ENCODE results near the gene ST6GALNAC6. TPM values are rescaled to one million over a fixed set of nuclear protein-coding genes. Genes with fewer than 3 reads are reported as not detected.
A peak's percentile ranks its signal among the peaks of the same experiment; 100 is the strongest.

The ST6GALNAC6 gene
- total RNA-seq, 2 experiments from 2014 or later: 36.9 to 38.8 TPM

- TF ChIP-seq, protein P1, sequence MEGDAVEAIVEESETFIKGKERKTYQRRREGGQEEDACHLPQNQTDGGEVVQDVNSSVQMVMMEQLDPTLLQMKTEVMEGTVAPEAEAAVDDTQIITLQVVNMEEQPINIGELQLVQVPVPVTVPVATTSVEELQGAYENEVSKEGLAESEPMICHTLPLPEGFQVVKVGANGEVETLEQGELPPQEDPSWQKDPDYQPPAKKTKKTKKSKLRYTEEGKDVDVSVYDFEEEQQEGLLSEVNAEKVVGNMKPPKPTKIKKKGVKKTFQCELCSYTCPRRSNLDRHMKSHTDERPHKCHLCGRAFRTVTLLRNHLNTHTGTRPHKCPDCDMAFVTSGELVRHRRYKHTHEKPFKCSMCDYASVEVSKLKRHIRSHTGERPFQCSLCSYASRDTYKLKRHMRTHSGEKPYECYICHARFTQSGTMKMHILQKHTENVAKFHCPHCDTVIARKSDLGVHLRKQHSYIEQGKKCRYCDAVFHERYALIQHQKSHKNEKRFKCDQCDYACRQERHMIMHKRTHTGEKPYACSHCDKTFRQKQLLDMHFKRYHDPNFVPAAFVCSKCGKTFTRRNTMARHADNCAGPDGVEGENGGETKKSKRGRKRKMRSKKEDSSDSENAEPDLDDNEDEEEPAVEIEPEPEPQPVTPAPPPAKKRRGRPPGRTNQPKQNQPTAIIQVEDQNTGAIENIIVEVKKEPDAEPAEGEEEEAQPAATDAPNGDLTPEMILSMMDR (IDR thresholded peaks at IDR 0.05): no peak
- Mint-ChIP-seq H3K9me3 (no peaks in the 10 kb centered on the region), H3K4me3 (peak overlapping the region; percentile 87), H3K36me3 (ENCODE audit: low read depth) (peaks cover 24% of the 10 kb centered on the region), H3K27ac (peak overlapping the region; percentile 93), H3K4me1 (ENCODE audit: low read depth) (peaks cover 57% of the 10 kb centered on the region), H3K27me3 (no peaks in the 10 kb centered on the region)
- DNase-seq (peak; percentile 81), ATAC-seq (peak; percentile 19)
- ChIA-PET POLR2A (interaction anchor here (0.5 to 5.7 kb wide), 12 partner anchors 11 to 465 kb away, joined by 3 to 57 read pairs (median 5); partner anchors contain the start of genes CDK9, DPM2, RPL12 and SH2D3C), CTCF (interaction anchor here (0.7 to 4.7 kb wide), 16 partner anchors 9 to 182 kb away, joined by 3 to 23 read pairs (median 4); partner anchors contain the start of gene TOR2A)
- intact Hi-C loops (cut with micrococcal nuclease): loop anchor here (5.0 kb wide), 1 partner anchor 134 kb away; no protein-coding TSS in a partner anchor
Observed at GRCh38 chr9:127915801-127916719, 16.7 kb upstream of the ST6GALNAC6 start.

GRCh38 chr9:127915325-127915752 lies 15.9 kb upstream of the ST6GALNAC6 start:
- Mint-ChIP-seq H3K4me1 (ENCODE audit: low read depth) (peaks cover 63% of the 10 kb centered on the region), H3K9me3 (no peaks in the 10 kb centered on the region), H3K36me3 (ENCODE audit: low read depth) (peaks cover 29% of the 10 kb centered on the region), H3K4me3 (peak overlapping the region; percentile 87), H3K27ac (peak overlapping the region; percentile 93), H3K27me3 (no peaks in the 10 kb centered on the region)
- ATAC-seq (no peak), DNase-seq (peak; percentile 47)
- POLR2A ChIA-PET: interaction anchor here (2.2 to 5.7 kb wide), 5 partner anchors 10 to 137 kb away, joined by 8 to 57 read pairs (median 12); partner anchors contain the start of genes CDK9, DPM2, SH2D3C and ST6GALNAC6
- CTCF ChIA-PET: interaction anchor here (1.1 to 4.7 kb wide), 8 partner anchors 23 to 181 kb away, joined by 3 to 23 read pairs (median 6); partner anchors contain the start of gene TOR2A
- TF ChIP-seq, protein P1 (IDR thresholded peaks at IDR 0.05): no peak
- intact Hi-C loops (cut with micrococcal nuclease): loop anchor here (5.0 kb wide), 1 partner anchor 133 kb away; no protein-coding TSS in a partner anchor

DNA sequence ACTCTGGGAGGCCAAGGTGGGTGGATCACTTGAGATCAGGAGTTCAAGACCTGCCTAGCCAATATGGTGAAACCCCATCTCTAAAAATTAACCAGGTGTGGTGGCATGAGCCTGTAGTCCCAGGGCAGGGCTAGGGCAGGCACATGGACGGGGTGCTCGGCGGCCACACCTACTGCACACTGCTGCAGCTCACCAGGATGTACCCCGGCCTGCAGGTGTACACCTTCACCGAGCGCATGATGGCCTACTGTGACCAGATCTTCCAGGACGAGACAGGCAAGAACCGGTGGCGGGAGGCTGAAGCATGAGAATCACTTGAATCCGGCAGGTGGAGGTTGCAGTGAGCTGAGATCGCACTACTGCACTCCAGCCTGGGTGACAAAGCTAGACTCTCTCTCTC lies 14.3 kb upstream of the ST6GALNAC6 start:
- POLR2A ChIA-PET: interaction anchor here (0.7 to 1.8 kb wide), 3 partner anchors 15 to 27 kb away, joined by 3 to 6 read pairs (median 6); no protein-coding TSS in a partner anchor

DNA sequence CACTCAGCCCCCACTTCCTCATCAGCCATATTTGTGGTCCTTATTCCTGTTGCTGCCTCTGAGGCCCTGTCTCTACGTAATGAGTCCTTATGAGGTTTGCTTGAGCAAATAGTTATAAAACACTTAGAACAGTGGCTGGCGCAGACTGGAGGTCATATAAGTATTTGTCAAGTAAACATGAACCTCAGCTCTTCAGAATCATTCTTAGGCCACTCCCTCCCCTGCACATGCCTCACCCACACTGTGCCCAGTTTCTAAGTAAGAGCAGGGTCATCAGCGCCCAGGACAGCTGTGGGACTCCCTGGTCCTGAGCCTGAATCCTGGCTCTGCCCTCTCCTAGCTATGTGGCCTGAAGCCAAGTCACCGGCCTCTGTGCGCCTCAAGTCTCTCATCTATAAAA lies 13.5 kb upstream of the ST6GALNAC6 start:
- Mint-ChIP-seq H3K9me3 (no peaks in the 10 kb centered on the region), H3K4me3 (no peak overlapping the region), H3K27me3 (no peaks in the 10 kb centered on the region), H3K27ac (peak overlapping the region; percentile 68), H3K36me3 (ENCODE audit: low read depth) (peaks cover 32% of the 10 kb centered on the region), H3K4me1 (ENCODE audit: low read depth) (peaks cover 46% of the 10 kb centered on the region)
- intact Hi-C loops (cut with micrococcal nuclease): no loop called here
- POLR2A ChIA-PET: interaction anchor here (0.7 to 1.8 kb wide), 6 partner anchors 9 to 134 kb away, joined by 3 to 6 read pairs (median 4); partner anchors contain the start of gene SH2D3C
- ATAC-seq: no peak
- TF ChIP-seq, protein P1 (IDR thresholded peaks at IDR 0.05): no peak
- DNase-seq: no peak
- CTCF ChIA-PET: interaction anchor here (0.6 to 1.0 kb wide), 2 partner anchors 46 to 178 kb away, joined by 3 read pairs; partner anchors contain the start of gene TOR2A

More for the DNA sequence above, 14.3 kb upstream of the ST6GALNAC6 start:
- ATAC-seq: no peak
- CTCF ChIA-PET: interaction anchor here (1.0 to 4.7 kb wide), 2 partner anchors 44 to 179 kb away, joined by 3 to 23 read pairs; partner anchors contain the start of gene TOR2A
- Mint-ChIP-seq H3K27me3 (no peaks in the 10 kb centered on the region), H3K27ac (no peak overlapping the region), H3K9me3 (no peaks in the 10 kb centered on the region), H3K4me3 (no peak overlapping the region), H3K4me1 (ENCODE audit: low read depth) (peaks cover 54% of the 10 kb centered on the region), H3K36me3 (ENCODE audit: low read depth) (peaks cover 32% of the 10 kb centered on the region)
- TF ChIP-seq, protein P1 (IDR thresholded peaks at IDR 0.05): no peak
- intact Hi-C loops (cut with micrococcal nuclease): no loop called here
- DNase-seq: no peak
